HL-60 (cell line): ENCODE data around the gene ADCK1.

Source experiments
- DNase-seq, 2 experiments: peaks; one replicate each; pipeline ENCODE4 v3.0.0-alpha.2; 2010 to 2020; ENCODE audit warnings: low read depth in 1 of 2, low spot score in 1 of 2
- H3K27ac ChIP-seq: fragments of 250-450 bp; sonication (Bioruptor Pico); replicated peaks from 2 replicates; pipeline ENCODE4 v1.5.1; 2020; ENCODE audit warnings: mild to moderate bottlenecking, moderate library complexity
- H3K27me3 ChIP-seq: fragments of 250-450 bp; sonication (Bioruptor Pico); 2 replicates; pipeline ENCODE4 v1.5.1; 2021; ENCODE audit warnings: mild to moderate bottlenecking, moderate library complexity; ENCODE audit not compliant: insufficient read depth, poor library complexity, severe bottlenecking
- H3K4me3 ChIP-seq: replicated peaks from 2 replicates; pipeline ENCODE4 v1.5.1; 2011; ENCODE audit warnings: mild to moderate bottlenecking, control low read depth, low read length; ENCODE audit not compliant: insufficient read depth
- GABPA ChIP-seq: IDR thresholded peaks from 2 replicates; pipeline ENCODE4 v1.6.1; 2012; ENCODE audit warnings: low read depth
- POLR2AphosphoS5 ChIP-seq: IDR thresholded peaks from 2 replicates; pipeline ENCODE4 v1.6.1; 2012; ENCODE audit warnings: low read depth
- SPI1 ChIP-seq: IDR thresholded peaks from 2 replicates; pipeline ENCODE4 v1.6.1; 2012; ENCODE audit warnings: low read depth, mild to moderate bottlenecking, borderline replicate concordance
- TF ChIP-seq, protein P1 (sequence below): IDR thresholded peaks from 2 replicates; pipeline ENCODE4 v1.6.1; 2012; ENCODE audit warnings: low read depth; ENCODE audit not compliant: insufficient replicate concordance
- TF ChIP-seq, protein P2 (sequence below): IDR thresholded peaks from one replicate; pipeline ENCODE4 v1.5.1; 2011; ENCODE audit warnings: low read length, control low read depth, inconsistent platforms; ENCODE audit not compliant: insufficient read depth

ADCK1 gene

DNA sequence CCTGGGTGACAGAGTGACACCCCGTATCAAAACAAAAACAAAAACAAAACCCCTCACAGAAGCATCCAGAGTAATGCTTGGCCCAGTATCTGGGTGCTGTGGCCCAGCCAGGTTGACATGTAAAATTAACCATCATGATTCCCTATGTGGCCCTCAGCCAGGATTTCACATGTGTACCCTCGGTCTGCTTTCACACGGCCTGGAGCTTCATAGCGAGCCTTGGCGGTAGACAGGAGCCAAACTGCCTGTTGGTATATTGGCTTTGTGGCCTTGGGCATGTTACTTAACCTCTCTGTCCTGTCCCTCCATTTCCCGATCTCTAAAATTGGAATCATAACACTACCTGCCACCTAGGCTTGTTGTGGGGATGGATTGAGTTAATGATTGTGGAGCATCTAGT is 65.5 kb downstream of the ADCK1 start:
- TF ChIP-seq, protein P1, sequence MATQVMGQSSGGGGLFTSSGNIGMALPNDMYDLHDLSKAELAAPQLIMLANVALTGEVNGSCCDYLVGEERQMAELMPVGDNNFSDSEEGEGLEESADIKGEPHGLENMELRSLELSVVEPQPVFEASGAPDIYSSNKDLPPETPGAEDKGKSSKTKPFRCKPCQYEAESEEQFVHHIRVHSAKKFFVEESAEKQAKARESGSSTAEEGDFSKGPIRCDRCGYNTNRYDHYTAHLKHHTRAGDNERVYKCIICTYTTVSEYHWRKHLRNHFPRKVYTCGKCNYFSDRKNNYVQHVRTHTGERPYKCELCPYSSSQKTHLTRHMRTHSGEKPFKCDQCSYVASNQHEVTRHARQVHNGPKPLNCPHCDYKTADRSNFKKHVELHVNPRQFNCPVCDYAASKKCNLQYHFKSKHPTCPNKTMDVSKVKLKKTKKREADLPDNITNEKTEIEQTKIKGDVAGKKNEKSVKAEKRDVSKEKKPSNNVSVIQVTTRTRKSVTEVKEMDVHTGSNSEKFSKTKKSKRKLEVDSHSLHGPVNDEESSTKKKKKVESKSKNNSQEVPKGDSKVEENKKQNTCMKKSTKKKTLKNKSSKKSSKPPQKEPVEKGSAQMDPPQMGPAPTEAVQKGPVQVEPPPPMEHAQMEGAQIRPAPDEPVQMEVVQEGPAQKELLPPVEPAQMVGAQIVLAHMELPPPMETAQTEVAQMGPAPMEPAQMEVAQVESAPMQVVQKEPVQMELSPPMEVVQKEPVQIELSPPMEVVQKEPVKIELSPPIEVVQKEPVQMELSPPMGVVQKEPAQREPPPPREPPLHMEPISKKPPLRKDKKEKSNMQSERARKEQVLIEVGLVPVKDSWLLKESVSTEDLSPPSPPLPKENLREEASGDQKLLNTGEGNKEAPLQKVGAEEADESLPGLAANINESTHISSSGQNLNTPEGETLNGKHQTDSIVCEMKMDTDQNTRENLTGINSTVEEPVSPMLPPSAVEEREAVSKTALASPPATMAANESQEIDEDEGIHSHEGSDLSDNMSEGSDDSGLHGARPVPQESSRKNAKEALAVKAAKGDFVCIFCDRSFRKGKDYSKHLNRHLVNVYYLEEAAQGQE = no peak
- TF ChIP-seq GABPA (no peak), SPI1 (no peak), POLR2AphosphoS5 (no peak)
- TF ChIP-seq, protein P2, sequence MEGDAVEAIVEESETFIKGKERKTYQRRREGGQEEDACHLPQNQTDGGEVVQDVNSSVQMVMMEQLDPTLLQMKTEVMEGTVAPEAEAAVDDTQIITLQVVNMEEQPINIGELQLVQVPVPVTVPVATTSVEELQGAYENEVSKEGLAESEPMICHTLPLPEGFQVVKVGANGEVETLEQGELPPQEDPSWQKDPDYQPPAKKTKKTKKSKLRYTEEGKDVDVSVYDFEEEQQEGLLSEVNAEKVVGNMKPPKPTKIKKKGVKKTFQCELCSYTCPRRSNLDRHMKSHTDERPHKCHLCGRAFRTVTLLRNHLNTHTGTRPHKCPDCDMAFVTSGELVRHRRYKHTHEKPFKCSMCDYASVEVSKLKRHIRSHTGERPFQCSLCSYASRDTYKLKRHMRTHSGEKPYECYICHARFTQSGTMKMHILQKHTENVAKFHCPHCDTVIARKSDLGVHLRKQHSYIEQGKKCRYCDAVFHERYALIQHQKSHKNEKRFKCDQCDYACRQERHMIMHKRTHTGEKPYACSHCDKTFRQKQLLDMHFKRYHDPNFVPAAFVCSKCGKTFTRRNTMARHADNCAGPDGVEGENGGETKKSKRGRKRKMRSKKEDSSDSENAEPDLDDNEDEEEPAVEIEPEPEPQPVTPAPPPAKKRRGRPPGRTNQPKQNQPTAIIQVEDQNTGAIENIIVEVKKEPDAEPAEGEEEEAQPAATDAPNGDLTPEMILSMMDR = no peak
- Histone ChIP-seq H3K27me3 (no peaks in the 10 kb centered on the region), H3K4me3 (no peak overlapping the region), H3K27ac (no peak overlapping the region)
- no peak for DNase-seq

DNA sequence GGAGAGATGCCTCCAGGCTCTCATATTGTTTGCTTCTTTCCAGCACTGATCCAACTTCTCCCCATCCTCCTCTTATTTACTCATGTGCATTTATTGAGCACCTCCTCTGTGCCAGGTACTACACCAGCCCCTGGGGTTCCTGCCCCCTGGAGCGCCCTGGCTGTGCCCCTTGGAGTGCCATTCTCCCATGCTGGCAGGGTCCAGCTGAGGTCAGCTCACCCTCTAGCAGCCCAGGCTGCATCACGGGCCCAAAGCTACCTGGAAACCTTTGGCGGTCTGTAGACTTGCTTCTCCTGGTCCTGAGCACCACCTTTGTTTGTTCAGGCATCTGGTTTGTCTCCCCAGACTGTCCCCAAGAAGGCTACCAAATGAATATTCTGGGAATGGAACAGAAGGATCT is 67.0 kb downstream of the ADCK1 start:
- no peak for TF ChIP-seq SPI1
- no peaks in the 10 kb centered on the region for H3K27me3 ChIP-seq
- H3K4me3 ChIP-seq = no peak overlapping the region
- DNase-seq = no peak
- no peak overlapping the region for H3K27ac ChIP-seq

DNA sequence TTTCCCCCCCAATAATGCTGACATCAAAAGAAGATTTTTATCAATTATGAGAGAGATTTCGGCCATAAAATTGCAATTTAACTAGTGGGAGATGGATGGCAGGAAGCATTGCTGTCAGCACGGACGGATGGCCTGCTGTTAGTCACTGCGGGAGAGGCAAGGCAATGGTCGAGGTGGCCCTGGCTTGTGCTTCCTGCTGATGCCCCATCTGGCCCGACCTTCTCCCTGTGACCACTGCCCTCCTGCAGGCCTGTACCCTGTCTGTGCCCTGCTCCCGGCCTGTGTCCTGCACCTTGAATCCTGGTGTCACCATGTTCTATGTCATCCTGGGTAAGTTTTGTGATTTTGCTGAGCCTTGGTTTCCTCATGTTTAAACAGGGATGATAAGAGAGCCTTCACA is 67.6 kb downstream of the ADCK1 start:
- Histone ChIP-seq H3K4me3 (no peak overlapping the region), H3K27me3 (no peaks in the 10 kb centered on the region), H3K27ac (no peak overlapping the region)
- no peak for DNase-seq
- TF ChIP-seq SPI1 = no peak

DNA sequence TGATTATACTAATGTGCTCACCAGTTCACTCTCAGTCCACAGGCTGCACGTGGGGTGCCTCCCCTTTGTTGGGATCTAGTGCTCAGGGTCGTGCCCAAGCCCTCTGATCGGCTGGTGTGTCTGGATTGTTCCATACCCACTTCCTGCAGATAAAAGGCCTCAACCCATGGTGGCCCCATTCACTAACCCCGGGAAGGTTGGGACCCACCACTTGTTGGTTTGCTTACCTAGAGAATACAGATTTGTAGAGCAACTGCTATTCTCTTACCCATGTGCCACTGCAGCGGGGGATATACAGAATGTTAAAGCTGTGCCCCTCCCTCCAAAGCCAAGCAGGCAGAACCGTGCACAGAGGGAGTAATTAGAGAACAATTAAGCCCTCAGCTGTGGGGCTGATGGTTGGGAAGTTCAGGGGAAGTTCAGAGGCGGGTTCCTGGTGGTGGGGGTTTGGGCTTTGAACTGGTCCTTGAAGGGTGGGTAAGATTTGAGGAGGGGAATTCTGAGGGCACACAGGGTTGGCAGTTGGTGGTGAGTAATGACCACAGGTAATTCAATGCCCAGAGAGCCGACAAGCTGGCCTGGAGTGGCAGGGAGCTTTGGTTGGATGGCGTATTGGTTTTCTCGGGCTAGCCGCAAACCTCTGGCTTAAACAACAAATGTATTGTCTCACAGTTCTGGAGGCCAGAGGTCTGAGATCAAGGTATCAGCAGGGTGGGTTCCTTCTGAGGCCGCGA is 68.8 kb downstream of the ADCK1 start:
- TF ChIP-seq, protein P1 = no peak
- no peak for TF ChIP-seq GABPA
- no peak for TF ChIP-seq SPI1
- no peak for TF ChIP-seq POLR2AphosphoS5
- TF ChIP-seq, protein P2 = no peak
- Histone ChIP-seq H3K27ac (no peak overlapping the region), H3K27me3 (no peaks in the 10 kb centered on the region), H3K4me3 (no peak overlapping the region)
- no peak for DNase-seq

DNA sequence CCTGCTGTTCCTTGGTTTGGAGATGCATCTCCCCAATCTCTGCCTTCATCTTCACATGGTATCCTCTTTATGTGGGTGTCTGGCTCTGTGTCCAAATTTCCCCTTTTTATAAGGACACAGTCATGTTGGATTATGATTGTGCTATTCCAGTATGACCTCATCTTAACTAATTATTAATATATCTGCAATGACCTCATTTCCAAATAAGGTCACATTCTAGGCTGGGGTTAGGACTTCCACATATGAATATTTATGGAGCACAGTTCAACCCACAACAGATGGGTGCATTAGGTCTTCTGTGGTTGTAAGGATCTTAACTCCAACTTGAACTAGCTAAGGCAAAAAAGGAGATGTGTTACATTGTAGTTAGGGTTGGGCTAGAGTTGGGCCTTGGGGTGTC is 69.4 kb downstream of the ADCK1 start:
- no peak overlapping the region for H3K4me3 ChIP-seq
- H3K27ac ChIP-seq = no peak overlapping the region
- H3K27me3 ChIP-seq = no peaks in the 10 kb centered on the region
- TF ChIP-seq, protein P2 = no peak
- no peak for TF ChIP-seq SPI1
- TF ChIP-seq GABPA = no peak
- TF ChIP-seq, protein P1 = no peak
- TF ChIP-seq POLR2AphosphoS5 = no peak
- DNase-seq = no peak
